MCF 10A (cell line): Measurements from ENCODE around the gene FAM221B. TPM values are rescaled to one million over a fixed set of nuclear protein-coding genes. Genes with fewer than 3 reads are reported as not detected.

Source experiments
- Bru-seq: library from RNA; stranded (reverse); fragments of 400-500 nt; gene quantifications from one replicate; lab custom pipeline; 2021; lab: Mats Ljungman, UMichigan
- BruChase-seq, 2 experiments: library from RNA; stranded (reverse); fragments of 400-500 nt; gene quantifications; one replicate each; lab custom pipeline; 2021; lab: Mats Ljungman, UMichigan
- BruUV-seq: library from RNA; stranded (reverse); fragments of 400-500 nt; replicated peaks from 2 replicates; lab custom pipeline; 2021; lab: Mats Ljungman, UMichigan
- CTCF ChIA-PET: fragments of 300-600 bp; sonication (Branson Sonifier 250); formaldehyde crosslinking; extraction: SDS; loops from one replicate; lab custom pipeline; 2021; ENCODE audit warnings: antibody characterized with exemption, inconsistent platforms; lab: Yijun Ruan, JAX
- POLR2A ChIA-PET: fragments of 300-600, 350-650 bp; sonication (Branson Sonifier 250); formaldehyde crosslinking; extraction: SDS; loops from one replicate; lab custom pipeline; 2020; ENCODE audit warnings: antibody characterized with exemption, inconsistent platforms; lab: Yijun Ruan, JAX
- DNase-seq: peaks from one replicate; pipeline ENCODE4 v3.0.0-alpha.2; 2018; ENCODE audit not compliant: unreplicated experiment
- H3K27ac Mint-ChIP-seq: one replicate; pipeline ENCODE4 v1.8.0; 2022; ENCODE audit warnings: mild to moderate bottlenecking, low read depth, mixed read lengths; ENCODE audit not compliant: unreplicated experiment
- H3K27me3 Mint-ChIP-seq: one replicate; pipeline ENCODE4 v1.8.0; 2022; ENCODE audit warnings: mixed read lengths; ENCODE audit not compliant: insufficient read depth, unreplicated experiment
- H3K36me3 Mint-ChIP-seq: one replicate; pipeline ENCODE4 v1.8.0; 2022; ENCODE audit warnings: mild to moderate bottlenecking, moderate library complexity, mixed read lengths; ENCODE audit not compliant: insufficient read depth, unreplicated experiment
- H3K4me1 Mint-ChIP-seq: one replicate; pipeline ENCODE4 v1.8.0; 2022; ENCODE audit warnings: mixed read lengths; ENCODE audit not compliant: insufficient read depth, unreplicated experiment
- H3K4me3 Mint-ChIP-seq: one replicate; pipeline ENCODE4 v1.8.0; 2022; ENCODE audit warnings: mild to moderate bottlenecking, moderate library complexity, mixed read lengths; ENCODE audit not compliant: unreplicated experiment
- H3K9me3 Mint-ChIP-seq: one replicate; pipeline ENCODE4 v1.8.0; 2022; ENCODE audit warnings: mixed read lengths; ENCODE audit not compliant: unreplicated experiment
- CTCF ChIP-seq: fragments of 200-600 bp; IDR thresholded peaks from one replicate; pipeline ENCODE4 v1.8.0; 2022; ENCODE audit warnings: antibody characterized with exemption, mild to moderate bottlenecking; ENCODE audit not compliant: unreplicated experiment
- intact Hi-C: fragments of 100-400 bp; cut with micrococcal nuclease; formaldehyde crosslinking; loops from 2 replicates; pipeline ENCODE4 v1.14.1; 2022
- long read RNA-seq: library from polyadenylated mRNA; stranded (forward); transcript quantifications from one replicate; pipeline ENCODE4 v2.0.0, GENCODE V29; 2022
- total RNA-seq: library from RNA; stranded (reverse); gene quantifications from 2 replicates; pipeline ENCODE4 v1.2.3, GENCODE V29; 2022

FAM221B gene
- total RNA-seq (not detected in 2 replicates), Bru-seq, nascent RNA (not detected), BruChase-seq, experiment 1, labeled RNA remaining after a 6-hour chase (not detected), BruChase-seq, experiment 2, labeled RNA remaining after a 2-hour chase (not detected)
- long read RNA-seq: 0 reads

DNA sequence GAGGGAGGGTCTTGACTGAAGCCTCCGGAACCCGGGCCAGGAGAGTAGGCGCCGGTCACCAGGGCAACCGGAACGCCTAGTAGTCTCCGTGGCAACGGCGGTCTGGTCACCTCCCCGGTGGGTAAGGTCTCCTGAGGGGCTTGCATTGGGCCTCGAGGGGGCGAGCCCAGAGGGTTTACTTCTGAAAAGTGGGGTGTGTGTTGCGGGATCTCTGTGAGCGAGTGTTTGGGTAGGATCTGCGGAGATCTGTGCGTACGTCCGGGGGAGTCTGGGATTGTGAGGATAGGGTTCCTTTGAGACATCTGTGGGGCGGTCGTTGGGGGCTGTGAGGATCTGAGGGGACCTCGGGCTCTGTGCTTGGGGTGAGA, at the start of gene FAM221B:
Gene FAM221B, minus strand, starts transcription at position 17 of the 368 bp plus-strand sequence. CDS start 2,571 bp downstream, outside the sequence.
- Mint-ChIP-seq H3K27me3 (no peaks in the 10 kb centered on the region), H3K9me3 (no peaks in the 10 kb centered on the region), H3K4me3 (peak within 1 kb of the TSS; percentile 81), H3K27ac (peak within 1 kb of the TSS; percentile 71), H3K4me1 (peaks cover 40% of the 10 kb centered on the region), H3K36me3 (no peaks in the 10 kb centered on the region)
- intact Hi-C loops: no loop called here
- no TSS peak for BruUV-seq
- DNase-seq: no peak
- POLR2A ChIA-PET: interaction anchor here (0.9 to 1.2 kb wide), 6 partner anchors 12 to 54 kb away, joined by 3 to 6 read pairs (median 3); partner anchors contain the start of gene HINT2
- TF ChIP-seq CTCF: no peak
- CTCF ChIA-PET: interaction anchor here (0.9 kb wide), 1 partner anchor 36 kb away, joined by 5 read pairs; no protein-coding TSS in a partner anchor

DNA sequence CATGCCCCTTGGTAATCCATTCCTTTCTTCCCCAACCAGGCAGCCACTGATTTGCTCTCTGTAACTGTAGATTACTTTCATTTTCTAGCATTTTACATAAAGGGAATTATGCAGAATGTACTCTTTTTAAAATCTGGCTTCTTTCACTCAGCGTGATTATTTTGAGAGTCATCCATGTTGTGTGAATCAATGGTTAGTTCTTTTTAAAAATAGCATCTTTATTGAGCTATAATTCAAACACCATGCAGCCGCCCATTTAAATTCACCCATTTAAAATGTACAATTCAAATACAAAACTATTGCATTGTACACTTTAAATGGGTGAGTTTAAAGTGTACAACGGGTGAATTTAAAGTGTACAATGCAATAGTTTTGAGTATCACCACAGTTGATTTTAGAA, 44.0 kb upstream of the FAM221B start:
- H3K36me3 Mint-ChIP-seq: no peaks in the 10 kb centered on the region
- no peak for TF ChIP-seq CTCF
- H3K27ac Mint-ChIP-seq: no peak overlapping the region
- H3K9me3 Mint-ChIP-seq: peaks cover 19% of the 10 kb centered on the region
- no peak overlapping the region for H3K4me3 Mint-ChIP-seq
- intact Hi-C loops: no loop called here
- ChIA-PET CTCF (interaction anchor here (0.6 to 1.4 kb wide), 2 partner anchors 52 to 82 kb away, joined by 3 to 4 read pairs; no protein-coding TSS in a partner anchor), POLR2A (interaction anchor here (0.7 to 1.4 kb wide), 2 partner anchors 11 to 124 kb away, joined by 3 read pairs; no protein-coding TSS in a partner anchor)
- BruUV-seq: no TSS peak
- H3K4me1 Mint-ChIP-seq: peaks cover 10% of the 10 kb centered on the region
- peaks cover 20% of the 10 kb centered on the region for H3K27me3 Mint-ChIP-seq
- no peak for DNase-seq

DNA sequence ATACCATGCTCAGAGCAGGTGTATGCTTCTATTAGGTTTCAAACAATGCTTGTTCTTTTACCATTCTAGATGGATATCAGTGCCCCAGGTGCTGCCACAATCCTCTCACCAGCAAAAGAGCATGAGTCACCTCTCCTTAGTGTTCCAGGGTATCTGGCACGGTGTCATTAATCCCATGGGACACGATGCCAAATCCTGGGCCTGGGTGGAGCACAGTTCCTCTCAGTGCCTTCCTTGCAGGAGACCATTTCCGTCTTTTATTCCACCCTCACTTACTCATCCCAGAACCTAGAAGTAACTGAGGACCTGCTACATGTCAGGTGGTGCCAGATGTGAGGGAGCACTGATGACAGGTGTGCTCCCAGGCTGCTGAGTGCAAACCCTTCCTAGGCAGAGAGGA, 43.0 kb upstream of the FAM221B start:
- ChIA-PET CTCF (interaction anchor here (0.6 to 1.2 kb wide), 2 partner anchors 10 to 53 kb away, joined by 3 read pairs; no protein-coding TSS in a partner anchor), POLR2A (interaction anchor here (1.0 to 1.4 kb wide), 2 partner anchors 10 to 81 kb away, joined by 3 read pairs; no protein-coding TSS in a partner anchor)
- BruUV-seq: no TSS peak
- intact Hi-C loops: no loop called here
- H3K4me1 Mint-ChIP-seq: peaks cover 10% of the 10 kb centered on the region
- H3K27me3 Mint-ChIP-seq: peaks cover 11% of the 10 kb centered on the region
- no peak for TF ChIP-seq CTCF
- peak; percentile 90 for DNase-seq
- H3K27ac Mint-ChIP-seq: peak overlapping the region; percentile 39
- H3K9me3 Mint-ChIP-seq: peaks cover 11% of the 10 kb centered on the region
- no peaks in the 10 kb centered on the region for H3K36me3 Mint-ChIP-seq
- no peak overlapping the region for H3K4me3 Mint-ChIP-seq

- TF ChIP-seq CTCF: no peak
- no peak within 1 kb of the TSS for H3K4me3 Mint-ChIP-seq
- H3K9me3 Mint-ChIP-seq: no peaks in the 10 kb centered on the region
- POLR2A ChIA-PET: interaction anchor here (1.0 kb wide), 1 partner anchor 80 kb away, joined by 3 read pairs; no protein-coding TSS in a partner anchor
- H3K4me1 Mint-ChIP-seq: peaks cover 10% of the 10 kb centered on the region
- H3K27ac Mint-ChIP-seq: peak within 1 kb of the TSS; percentile 39
- intact Hi-C loops: no loop called here
- peaks cover 7% of the 10 kb centered on the region for H3K27me3 Mint-ChIP-seq
- no peaks in the 10 kb centered on the region for H3K36me3 Mint-ChIP-seq
- no peak for DNase-seq
- CTCF ChIA-PET: interaction anchor here (0.6 to 1.2 kb wide), 3 partner anchors 10 to 13 kb away, joined by 3 to 6 read pairs (median 3); no protein-coding TSS in a partner anchor
- no TSS peak for BruUV-seq
These were observed 41.9 kb upstream of the FAM221B start, which contains the start of gene OR13J1 for GRCh38 chr9:35870351-35870923. Gene OR13J1 (minus strand): TSS chr9:35870401. CDS start chr9:35870401, 0 bp downstream.
